Measurements from ENCODE around the gene RNF32.
"Not testable (repeated sequence)": the region's sequence is repeated elsewhere in the genome, so short reads cannot be mapped to it uniquely, and the experiment has no call there.

The RNF32 gene

GRCh38 chr7:156614434-156615264 lies 25.9 kb upstream of the RNF32 start:
- no peak for DNase-seq (ENCODE audit: low spot score)

- DNase-seq (ENCODE audit: low spot score), result no peak
Observed at GRCh38 chr7:156616269-156617202, 24.0 kb upstream of the RNF32 start.

DNA sequence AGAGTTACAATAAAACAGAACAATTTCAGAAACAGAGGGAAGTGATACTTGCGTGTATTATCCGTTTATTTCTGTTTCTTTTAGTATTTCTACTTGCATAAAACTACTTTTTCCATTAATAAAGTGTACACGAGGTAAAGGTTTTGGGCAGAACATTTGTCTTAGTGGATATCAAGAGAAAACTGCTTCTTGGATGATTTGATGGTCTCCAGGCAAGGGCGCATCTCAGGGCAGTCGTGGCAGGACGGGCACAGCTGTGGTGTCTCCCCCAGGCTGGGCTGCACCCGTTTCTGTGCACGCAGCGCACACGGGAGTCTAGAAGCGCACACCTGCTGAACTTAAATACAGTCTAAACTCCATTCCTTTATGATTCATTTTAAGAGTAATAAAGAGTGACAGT lies 23.4 kb upstream of the RNF32 start:
- DNase-seq (ENCODE audit: low spot score), result no peak

DNA sequence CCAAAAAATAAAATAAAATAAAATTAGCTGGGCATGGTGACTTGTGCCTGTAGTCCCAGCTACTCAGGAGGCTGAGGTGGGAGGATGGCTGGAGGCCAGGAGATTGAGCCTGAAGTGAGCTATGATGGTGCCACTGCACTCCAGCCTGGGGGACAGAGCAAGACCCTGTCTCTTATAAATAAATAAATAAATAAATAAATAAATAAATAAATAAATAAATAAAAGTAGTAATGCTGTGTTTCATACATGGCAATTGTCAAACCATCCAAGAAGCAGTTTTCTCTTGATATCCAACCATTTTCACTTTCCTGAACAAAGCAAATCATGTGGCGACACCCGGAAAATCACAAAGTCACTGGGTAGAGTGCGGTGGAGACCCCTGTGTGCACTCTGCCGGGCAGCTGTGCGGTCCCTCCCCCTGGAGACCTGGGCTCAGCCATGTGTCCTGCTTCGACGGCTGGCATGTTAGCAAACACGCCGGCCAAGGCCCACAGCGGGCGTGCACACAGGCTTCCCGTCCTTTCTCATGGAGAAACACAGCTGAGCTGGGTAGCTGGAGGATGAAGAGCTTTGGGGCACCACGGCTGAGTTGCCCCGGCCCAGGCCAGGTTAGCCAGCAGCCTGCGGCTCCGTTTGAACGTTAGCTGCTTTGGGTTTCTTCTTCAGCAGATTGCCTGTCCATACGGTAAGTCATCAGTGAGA lies 22.3 kb upstream of the RNF32 start:
- DNase-seq (ENCODE audit: low spot score), result no peak

DNA sequence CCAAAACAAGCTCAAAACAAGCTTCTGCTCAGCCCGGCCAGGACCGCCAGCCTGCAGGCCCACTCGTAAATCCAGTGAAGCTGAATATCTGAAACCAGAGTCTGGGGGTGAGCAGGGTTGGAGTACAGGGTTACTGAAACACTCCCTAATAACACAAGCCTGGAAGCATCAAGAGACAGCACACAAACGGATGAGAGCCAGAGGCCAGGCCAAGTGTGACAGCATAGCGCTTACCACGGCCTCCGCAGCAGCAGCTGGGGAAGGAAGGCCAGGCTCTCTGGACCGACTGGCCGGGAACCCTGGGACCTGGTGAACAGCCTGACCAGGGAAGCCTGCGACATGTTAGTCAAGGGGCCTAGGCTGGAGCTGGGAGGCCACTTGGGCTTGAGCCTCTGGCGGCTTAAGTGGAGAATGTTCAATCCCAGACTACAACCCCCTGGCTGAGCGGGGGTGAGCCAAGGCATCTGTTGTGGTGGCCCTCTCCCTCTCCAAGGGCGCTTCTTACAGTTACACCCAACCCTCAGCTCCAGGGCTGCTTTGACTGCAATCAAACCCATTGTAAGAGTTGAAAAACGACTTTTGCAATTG lies 21.7 kb upstream of the RNF32 start:
- no peak for DNase-seq (ENCODE audit: low spot score)

DNA sequence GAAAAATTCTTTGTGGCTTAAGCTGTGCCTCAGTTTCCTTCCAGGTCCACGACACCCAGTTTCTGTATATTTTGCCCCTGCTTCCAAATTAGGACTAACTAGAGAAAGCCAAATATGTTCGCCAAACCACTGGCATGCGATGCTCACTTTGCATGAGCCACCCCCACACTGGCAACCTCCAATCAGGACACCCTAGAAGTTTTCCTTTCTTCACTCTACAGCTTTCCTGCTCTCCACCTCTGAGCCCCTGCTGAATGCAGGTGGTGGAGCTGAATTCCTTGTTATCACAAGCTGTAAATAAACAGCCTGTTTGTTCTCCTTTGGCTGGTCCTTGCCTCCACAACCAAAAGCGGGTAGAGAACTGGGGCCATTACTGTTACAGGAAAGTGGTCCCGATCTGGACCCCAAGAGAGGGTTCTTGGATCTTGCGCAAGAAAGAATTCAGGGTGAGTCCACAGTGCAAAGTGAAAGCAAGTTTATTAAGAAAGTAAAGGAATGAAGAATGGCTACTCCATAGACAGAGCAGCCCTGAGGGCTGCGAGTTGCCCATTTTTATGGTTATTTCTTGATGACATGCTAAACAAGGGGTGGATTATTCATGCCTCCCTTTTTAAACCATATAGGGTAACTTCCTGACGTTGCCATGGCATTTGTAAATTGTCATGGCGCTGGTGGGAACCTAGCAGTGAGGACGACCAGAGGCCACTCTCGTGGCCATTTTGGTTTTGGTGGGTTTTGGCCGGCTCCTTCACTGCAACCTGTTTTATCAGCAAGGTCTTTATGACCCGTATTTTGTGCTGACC lies 20.9 kb upstream of the RNF32 start:
- DNase-seq (ENCODE audit: low spot score), result not testable (repeated sequence)

DNA sequence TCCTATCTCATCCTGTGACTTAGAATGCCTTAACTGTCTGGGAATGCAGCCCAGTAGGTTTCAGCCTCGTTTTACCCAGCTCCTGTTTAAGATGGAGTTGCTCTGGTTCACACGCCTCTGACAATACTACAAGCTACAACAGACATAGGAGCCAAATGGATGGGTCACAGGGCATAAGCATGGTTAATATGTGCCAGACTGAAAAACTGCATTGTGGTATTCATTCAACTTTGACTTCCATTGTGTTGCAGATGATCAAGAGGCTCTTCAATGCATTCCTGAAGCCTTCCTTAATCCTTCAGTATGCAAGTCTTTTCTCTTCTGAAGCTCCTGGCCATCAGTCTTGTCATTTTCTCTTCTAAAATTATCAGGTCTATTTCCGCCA lies 20.3 kb upstream of the RNF32 start:
- DNase-seq (ENCODE audit: low spot score), result no peak

- no peak for DNase-seq (ENCODE audit: low spot score)
Observed at GRCh38 chr7:156621652-156622051, 18.9 kb upstream of the RNF32 start.

DNA sequence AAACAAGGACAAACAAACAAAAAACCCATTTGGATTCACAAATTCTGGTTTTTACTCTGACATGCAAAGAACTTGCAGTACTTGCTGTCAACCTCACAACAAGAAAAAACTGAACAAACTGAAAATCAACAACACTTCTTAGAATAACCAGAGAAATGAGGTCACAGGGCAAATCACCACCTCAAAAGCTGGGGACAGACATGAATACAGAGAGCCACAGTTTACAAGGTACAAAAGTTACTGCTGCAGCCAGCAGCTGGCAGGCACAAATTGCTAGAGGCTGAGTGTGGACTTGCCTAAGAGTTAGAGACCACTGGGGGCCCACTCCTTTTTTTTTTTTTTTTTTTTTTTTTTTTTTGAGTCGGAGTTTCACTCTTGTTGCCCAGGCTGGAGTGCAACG lies 15.0 kb upstream of the RNF32 start:
- peak; percentile 27 for DNase-seq (ENCODE audit: low spot score)

DNA sequence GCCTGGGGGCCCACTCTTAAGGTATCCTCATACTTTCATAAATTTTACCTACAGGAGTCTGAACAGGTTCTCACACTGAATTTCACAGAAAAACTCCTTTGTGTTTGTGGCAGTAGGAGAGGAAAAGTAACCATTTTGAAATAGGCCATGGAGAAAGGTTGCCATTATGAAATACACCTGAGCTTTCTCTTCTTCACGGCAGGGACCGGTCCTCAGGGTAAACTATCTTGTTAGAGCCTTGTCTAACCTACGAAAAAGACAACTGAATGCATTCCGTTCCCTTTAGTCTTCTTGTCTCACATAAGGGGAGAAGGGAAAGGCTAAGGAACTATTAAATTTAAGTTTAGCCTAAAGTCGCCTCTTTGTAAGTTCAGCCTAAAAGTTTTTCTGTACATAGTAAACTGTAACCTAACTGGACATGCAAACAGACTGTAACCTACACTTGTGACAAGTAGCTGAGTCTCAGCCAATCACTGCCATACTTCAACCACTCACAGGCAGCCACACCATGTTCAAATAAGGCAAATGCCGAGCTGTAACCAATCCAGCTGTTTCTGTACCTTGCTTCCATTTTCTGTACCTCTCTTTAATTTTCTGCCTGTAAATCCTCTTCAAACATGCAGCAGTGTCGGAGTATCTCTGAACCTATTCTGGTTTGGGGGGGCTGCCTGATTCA lies 14.2 kb upstream of the RNF32 start:
- no peak for DNase-seq (ENCODE audit: low spot score)

DNA sequence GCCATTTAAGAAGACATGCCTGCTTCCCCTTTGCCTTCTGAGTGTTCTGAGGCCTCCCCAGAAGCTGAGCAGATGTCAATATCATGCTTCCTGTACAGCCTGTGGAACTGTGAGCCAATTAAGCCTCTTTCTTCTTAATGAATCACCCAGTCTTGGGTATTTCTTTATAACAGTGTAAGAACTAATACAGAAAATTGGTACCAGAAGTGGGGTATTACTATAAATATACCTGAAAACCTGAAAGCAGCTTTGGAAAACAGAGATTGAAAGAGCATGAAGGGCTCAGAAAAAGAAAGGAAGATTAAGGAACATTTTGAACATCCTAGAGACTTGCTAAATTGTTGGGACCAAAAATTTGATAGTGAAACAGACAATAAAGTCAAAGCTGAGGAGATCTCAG lies 12.0 kb upstream of the RNF32 start:
- no peak for DNase-seq (ENCODE audit: low spot score)

DNA sequence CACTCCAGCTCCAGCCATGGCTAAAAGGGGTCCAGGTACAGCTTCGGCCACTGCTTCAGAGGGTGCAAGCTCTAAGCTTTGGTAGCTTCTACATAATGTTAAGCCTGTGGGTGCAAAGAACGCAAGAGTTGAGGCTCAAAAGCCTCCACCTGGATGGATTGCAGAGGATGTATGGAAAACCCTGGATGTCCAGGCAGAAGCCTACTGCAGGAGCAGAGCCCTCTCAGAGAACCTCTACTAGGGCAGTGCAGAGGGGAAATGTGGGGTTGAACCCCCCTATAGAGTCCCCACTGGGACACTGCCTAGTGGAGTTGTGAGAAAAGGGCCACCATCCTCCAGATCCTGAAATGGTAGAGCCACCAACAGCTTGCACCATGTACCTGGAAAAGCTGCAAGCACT lies 10.7 kb upstream of the RNF32 start:
- no peak for DNase-seq (ENCODE audit: low spot score)

DNA sequence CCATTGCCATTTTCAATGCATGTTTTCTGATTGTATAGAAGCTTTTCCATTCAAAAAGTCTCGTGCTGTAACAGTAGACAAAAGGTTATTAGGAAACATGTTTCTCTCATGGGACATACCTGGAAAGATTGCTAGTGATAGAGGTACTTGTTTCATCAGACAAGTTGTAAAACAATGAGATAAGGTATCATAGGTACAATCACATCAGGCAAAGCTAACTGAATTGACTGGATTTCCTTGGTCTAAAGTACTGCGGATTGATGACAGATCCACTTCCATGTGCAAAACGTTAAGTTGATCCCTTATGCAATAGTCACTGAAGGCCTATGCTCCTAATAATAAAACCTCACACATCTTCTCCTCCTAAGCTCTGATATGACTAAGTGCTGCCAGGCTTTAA lies 6.5 kb upstream of the RNF32 start:
- DNase-seq (ENCODE audit: low spot score), result no peak

DNA sequence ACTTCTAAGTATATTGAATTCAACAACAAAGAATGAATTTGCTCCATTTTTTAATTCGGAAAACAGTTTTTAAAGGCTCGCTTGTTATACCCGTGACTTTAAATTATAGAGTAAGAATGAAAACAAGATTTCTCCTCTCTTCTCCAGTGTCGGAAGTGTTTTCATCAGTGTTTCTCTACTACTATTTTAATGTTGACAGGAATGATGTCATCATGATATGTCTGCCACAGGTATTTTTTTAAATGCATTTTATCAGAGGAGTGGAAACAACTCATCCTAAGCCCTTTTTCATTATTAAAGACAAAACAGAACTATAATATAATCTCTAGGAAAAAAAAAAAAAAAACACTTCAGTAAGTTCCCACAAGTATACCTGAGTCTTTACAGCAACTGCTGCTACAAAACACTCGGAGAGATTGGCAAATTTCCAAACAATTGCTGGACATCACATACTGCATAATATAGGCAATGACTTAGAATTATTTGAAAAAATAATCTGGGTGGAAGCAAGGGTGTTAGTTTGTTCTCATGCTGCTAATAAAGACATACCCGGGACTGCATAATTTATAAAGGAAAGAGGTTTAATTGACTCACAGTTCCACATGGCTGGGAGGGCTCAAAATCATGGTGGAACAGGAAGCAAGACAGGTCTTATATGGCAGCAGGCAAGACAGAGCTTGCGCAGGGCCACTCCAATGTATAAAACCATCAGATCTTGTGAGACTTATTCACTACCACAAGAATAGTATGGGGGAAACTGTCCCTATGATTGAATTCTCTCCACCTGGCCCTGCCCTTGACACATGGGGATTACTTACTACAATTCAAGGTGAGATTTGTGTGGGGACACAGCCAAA lies 4.8 kb upstream of the RNF32 start:
- DNase-seq (ENCODE audit: low spot score), result no peak

GRCh38 chr7:156637093-156637492 lies 3.5 kb upstream of the RNF32 start:
- DNase-seq (ENCODE audit: low spot score), result not testable (repeated sequence)

DNA sequence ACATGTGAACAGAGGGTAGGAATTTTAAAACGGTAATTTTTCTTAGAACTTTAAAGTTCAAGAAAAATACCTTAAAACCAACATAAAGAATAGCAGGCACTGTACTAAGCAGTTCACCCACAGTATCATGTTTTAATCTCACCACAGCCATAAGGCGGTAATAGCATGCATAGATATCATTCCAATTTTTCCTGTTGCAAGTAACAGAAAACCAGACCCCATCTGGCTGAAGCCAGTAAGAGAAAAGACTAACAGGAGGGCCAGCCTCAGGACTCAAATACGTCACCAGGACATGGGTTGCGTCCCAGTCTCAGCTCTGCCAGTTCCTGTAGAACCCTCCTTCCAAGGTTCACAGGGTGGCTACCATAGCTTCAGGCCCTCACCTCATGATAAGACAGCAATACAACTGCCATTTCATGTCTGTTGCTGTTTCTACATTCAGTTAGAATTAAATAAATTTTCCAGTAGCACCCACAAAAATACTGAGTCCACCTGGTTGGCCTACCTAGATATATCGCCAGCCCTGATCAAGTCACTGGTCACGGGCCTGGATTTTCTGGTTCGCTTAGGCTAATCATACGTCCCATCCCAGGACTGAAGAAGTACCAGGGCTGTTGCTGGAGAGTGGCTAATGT lies 2.0 kb upstream of the RNF32 start:
- no peak for DNase-seq (ENCODE audit: low spot score)

DNA sequence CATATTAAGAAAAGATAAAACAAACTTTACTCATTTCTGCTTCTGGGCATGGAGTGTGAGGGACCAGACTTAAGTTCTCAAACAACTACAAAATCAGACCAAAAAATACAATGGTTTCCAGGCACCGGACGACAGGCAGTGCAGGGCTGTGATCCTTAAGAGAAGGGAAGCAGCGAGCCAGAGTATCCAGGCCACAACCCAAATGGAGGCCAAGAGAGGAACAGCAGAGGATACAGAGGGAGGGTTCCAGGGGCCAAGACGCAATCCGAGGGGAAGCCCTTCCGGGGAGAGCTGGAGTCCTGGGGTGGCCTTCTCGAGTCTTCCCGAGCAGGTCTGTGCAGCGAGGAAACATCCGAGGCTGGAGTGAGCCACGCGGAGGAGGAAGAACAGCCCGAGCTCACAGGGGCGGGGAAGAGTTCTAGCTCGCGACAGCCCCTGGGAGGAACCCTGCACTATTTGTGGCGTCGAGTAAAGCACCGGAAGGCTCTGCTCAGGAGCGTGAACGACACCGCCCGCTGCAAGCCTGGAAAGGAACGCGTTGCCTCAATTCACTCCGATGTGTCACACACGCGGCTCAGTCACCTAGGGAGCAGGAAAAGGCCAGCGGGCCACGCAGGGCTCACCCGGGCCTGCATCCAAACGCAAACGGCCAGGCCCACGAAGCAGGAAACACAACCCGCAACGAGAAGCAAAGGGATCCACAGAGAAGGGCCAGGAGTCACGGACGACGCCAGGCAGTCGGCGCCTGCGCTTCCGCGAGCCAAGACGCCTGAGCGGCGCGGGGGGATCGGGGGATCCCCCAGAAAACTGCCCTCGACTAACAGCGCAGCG lies 933 bp upstream of the RNF32 start:
- no peak for DNase-seq (ENCODE audit: low spot score)

DNA sequence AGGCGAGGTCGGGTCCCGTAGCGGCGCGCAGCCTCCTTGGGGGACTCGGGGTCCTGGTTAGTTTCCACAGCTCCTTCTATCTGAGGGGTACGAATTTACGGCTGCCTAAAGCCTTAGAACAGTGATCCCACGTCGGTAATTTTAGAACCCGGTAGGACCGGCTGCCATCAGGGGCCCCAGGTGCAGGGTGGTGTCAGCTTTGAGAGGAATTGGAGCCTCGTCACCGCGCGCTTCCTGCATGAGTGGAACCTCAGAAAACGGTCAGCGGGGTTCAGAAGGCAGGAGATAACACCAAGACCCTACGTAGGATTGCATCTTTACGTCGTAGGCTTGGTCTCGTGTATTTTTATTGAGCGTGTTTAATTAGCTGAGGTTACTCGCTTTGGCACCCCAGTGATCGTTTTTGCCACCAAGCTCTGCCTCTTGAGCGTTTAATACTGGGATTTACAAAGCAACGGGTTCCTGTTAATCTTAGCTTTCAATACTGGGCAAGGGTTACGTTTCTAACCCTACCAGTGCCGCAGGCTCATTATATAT lies 443 bp downstream of the RNF32 start:
- DNase-seq (ENCODE audit: low spot score), result peak; percentile 61

All from CD4-positive, alpha-beta T cell treated with Interleukin-15 for 4 hours (primary cell).